VCaP (cell line): ENCODE measurements around the gene ANAPC2.

Experiments
- H3K27ac ChIP-seq: fragments of 450-650 bp; 2 replicates; pipeline ENCODE4 v1.5.1; 2017
- CTCF ChIP-seq: fragments of 450-650 bp; conservative IDR thresholded peaks from 2 replicates; pipeline ENCODE4 v1.5.1; 2017; ENCODE audit warnings: mild to moderate bottlenecking, moderate library complexity

The ANAPC2 gene

DNA sequence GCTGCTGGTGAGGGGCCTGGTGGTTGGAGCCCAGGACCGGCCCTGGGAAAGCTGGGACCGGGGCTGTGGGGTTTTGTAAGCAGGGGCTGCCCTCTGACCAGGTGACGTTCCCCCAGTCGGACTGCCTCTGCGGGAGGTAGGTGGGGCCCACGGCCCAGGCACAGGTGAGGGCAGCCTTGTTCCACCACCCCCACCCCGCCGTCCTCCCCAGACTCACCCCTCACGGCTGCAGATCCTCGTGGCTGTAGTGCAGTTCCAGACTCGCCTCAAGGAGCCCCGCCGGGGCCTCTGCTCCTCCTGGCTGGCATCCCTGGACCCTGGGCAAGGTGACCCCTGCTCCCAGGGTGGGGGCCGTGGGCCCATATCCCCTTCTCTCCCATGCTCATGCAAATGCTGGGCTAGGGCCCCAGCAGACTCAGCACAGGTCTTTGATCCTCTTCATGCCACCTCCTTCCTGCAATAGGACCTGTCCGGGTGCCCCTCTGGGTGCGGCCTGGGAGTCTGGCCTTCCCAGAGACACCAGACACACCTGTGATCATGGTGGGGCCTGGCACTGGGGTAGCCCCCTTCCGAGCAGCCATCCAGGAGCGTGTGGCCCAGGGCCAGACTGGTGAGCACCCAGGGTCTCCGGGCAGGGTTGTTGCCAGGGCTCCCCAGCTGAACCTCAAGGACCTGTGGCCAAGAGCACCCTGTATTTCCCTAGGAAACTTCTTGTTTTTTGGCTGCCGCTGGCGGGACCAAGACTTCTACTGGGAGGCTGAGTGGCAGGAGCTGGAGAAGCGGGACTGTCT, 27.0 kb upstream of the ANAPC2 start:
- TF ChIP-seq CTCF: no peak
- H3K27ac ChIP-seq: peak overlapping the region; percentile 97; the same call in 1 of the 2 replicates

DNA sequence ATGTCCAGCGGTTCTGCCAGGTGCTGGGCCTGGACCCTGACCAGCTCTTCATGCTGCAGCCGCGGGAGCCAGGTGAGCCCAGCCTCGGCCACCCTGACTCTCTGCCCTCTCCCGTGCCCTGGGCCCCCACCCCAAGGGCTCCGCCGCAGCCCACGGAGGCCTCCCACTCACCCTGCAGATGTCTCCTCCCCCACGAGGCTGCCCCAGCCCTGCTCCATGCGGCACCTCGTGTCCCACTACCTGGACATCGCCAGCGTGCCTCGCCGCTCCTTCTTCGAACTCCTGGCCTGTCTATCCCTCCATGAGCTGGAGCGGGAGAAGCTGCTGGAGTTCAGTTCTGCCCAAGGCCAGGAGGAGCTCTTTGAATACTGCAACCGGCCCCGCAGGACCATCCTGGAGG, 26.3 kb upstream of the ANAPC2 start:
- H3K27ac ChIP-seq: no peak overlapping the region
- TF ChIP-seq CTCF: no peak

DNA sequence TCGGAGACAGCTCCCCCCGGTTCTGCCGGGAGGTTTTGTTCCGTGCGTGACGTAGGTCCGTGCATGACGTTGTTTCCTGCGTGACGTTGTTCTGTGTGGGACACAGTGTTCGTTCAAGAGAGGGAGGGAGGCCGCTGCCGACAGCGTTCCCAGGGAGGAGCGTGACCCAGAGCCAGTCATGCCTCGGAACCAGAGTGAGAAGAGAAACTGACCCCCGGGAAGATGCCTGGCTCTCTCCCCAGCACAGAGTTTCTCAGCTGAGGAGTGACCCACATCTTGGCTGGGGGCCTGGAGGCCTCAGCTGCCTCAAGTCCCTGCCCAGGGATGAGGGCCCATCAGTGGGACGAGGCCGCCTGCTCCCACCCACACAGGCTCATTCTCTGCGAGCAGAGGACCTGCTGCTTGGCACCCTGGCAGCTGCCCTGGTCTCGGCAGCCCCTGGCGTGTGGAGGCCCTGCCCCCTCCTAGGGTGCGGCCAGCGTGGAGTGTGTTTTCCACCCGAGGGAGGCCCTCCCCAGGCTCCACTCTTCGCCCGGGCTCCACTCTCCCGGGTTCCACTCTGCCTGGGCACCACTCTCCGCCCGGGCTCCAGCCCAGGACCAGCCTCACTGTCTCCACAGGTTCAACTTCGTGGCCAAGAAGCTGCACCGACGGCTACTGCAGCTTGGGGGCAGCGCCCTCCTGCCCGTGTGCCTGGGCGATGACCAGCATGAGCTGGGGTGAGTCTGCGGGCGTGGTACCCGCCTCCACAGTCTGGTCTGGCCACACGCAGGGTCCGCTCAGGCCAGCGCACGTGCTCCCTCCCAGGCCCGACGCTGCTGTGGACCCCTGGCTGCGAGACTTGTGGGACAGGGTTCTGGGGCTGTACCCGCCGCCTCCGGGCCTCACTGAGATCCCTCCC, 25.1 kb upstream of the ANAPC2 start:
- H3K27ac ChIP-seq: no peak overlapping the region
- TF ChIP-seq CTCF: peak; percentile 30

DNA sequence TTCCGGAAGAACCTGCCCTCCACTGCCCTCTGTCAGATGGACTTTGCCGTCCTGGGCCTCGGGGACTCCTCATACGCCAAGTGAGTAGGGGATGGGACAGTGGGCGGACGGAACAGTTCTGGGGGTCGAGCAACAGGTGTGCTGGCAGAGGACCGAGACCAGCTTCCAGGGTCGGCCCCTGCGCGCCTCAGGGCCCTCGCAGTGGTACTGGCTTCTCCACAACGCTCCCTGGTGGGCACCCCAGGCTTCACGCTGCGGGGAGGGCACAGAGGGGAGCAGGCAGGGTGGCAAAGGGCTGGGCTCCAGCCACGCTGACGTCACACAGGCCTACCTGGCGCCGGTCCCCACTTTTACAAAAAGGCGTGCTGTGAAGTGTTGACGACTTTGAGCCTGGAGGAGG, 24.2 kb upstream of the ANAPC2 start:
- H3K27ac ChIP-seq: no peak overlapping the region
- TF ChIP-seq CTCF: no peak

DNA sequence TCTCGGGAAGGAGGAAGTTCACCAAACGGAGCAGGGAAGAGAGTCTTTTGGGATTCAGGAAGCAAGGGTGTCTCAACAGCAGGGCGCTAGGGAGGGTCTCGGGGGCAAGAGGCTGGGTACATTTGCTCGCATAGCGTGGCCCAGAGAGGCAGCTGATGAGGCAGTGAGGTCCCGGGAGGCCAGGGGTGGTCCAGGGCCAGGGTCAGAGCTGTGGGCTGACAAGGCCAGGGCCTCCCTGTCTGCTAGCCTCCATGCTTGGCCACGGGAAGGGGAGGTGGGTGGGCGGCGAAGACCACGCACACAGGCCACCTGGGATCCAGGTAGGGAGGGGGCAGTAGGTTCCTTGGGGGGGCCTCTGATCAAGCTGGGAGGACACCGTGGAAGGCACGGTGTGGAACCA, 23.2 kb upstream of the ANAPC2 start:
- TF ChIP-seq CTCF: no peak
- no peak overlapping the region for H3K27ac ChIP-seq

DNA sequence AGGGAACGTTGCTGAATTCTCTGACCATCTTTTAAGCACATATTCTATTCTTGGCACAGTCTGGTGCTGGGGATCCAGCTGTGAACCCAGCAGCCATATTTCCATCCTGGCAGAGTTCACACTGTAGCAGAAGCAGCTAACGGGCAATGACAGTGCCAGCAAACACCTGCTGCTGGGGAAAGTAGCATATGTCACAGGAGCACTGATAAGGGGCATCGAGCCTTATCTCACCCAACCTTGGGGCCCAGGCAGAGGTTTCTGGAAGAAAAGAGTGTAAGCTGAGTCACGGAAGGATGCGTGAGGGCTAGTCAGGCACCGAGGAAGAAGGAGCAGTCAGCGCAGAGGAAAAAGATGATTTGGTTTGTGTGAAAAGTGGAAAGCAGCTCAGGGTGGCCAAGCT, 18.2 kb upstream of the ANAPC2 start:
- TF ChIP-seq CTCF: no peak
- peak overlapping the region; percentile 85; the same call in 1 of the 2 replicates for H3K27ac ChIP-seq
